Measurements from ENCODE around the gene FYCO1.

FYCO1 gene

DNA sequence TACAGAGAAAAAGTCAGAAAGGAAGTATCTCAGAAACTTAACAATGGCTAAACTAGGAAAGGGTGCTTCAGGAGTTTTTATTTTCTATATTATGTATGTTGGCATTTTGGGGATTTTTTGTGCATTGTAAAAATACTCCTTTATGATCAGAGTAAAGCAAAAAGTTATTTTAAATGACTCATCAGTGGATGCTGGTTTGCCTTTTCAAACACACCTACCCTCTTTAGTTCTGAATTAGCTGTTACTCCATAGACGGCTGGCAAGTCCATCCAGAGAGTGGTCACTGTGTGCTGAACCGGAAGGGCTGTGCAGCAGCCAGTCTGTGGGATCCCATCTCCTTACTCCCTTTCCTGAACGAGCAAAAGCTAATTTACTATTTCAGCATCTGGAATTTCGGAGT is 108.3 kb downstream of the FYCO1 start:
- no peak overlapping the region for H3K4me3 ChIP-seq (ENCODE audit: control insufficient read depth, low read depth, low read length)
- no peak for DNase-seq (ENCODE audit: low read depth)
- TF ChIP-seq CTCF (IDR thresholded peaks at IDR 0.05; ENCODE audit: control insufficient read depth, insufficient read depth, low read depth, low read length, missing control alignments), result no peak

- no peak for TF ChIP-seq CTCF (IDR thresholded peaks at IDR 0.05; ENCODE audit: control insufficient read depth, insufficient read depth, low read depth, low read length, missing control alignments)
- DNase-seq (ENCODE audit: low read depth), result no peak
- no peak within 1 kb of the TSS for H3K4me3 ChIP-seq (ENCODE audit: control insufficient read depth, low read depth, low read length)
Measured at GRCh38 chr3:45885979-45886705, 109.5 kb downstream of the FYCO1 start, which contains the start of gene CCR9. Gene CCR9 (plus strand): TSS chr3:45886543. CDS start chr3:45894934, 8,391 bp downstream.

- no peak for DNase-seq (ENCODE audit: low read depth)
- no peak overlapping the region for H3K4me3 ChIP-seq (ENCODE audit: control insufficient read depth, low read depth, low read length)
- TF ChIP-seq CTCF (IDR thresholded peaks at IDR 0.05; ENCODE audit: control insufficient read depth, insufficient read depth, low read depth, low read length, missing control alignments), result no peak
Measured at GRCh38 chr3:45884368-45885201, 111.0 kb downstream of the FYCO1 start.

DNA sequence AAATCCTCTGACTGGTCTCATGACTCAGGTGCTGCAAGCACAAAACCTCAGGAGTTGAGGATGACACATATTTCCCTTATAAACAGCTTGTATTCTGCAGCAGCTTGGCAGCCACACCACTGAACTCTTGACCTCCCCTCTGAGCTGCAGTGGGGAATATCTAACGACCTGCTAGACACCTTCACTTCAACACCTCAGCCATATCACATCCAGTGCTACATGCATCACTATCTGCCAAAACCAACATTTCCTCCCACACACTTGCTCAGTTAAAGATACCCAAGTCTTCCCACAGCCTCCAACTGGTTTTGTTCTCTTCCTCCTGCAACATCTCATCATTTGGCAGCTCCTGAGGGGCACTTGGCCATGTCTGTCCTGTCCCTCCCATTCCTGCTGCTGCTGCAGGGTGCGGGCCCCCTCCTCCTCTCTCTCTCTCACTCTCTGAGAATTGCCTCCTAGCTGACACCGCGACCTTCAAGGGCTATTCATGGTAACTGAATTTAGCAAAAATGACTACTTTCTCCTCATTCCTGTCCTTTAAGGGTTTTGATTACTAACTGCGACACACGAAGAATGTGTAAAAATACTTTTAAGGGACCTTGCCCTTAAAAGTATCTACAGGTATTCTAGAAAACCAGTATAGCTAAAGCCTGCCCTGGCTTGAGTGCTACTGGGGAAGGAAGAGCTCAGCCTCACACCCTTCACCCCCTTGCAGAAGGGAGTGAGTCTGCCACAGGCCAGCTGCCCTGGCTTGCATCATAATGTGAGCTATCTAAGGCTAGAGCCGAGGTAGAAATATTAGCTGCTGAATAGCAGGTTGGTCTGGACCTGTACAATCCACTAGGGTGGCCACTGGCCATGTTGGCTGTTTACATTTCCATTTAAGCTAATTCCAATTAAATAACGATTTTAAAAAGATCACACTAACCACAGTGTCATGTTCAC is 114.3 kb downstream of the FYCO1 start:
- DNase-seq (ENCODE audit: low read depth), result no peak
- no peak for TF ChIP-seq CTCF (IDR thresholded peaks at IDR 0.05; ENCODE audit: control insufficient read depth, insufficient read depth, low read depth, low read length, missing control alignments)
- H3K4me3 ChIP-seq (ENCODE audit: control insufficient read depth, low read depth, low read length), result no peak overlapping the region

DNA sequence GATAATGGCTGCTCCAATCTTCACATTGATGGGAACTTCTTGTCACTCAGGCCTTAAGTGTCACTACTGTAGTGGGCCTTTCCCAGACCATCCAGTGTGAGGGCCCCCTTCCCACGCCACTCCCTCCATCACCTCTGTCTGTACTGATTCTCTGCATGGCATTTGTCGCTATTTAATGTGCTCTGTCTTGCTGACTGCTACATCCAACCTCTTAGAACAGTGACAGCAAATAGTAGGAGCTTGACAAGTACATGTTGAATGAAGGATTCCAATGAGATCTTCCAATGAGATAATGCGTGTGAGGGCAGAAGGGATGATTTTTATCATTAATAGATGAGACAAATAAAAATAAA is 114.9 kb downstream of the FYCO1 start:
- no peak for TF ChIP-seq CTCF (IDR thresholded peaks at IDR 0.05; ENCODE audit: control insufficient read depth, insufficient read depth, low read depth, low read length, missing control alignments)
- H3K4me3 ChIP-seq (ENCODE audit: control insufficient read depth, low read depth, low read length), result no peak overlapping the region
- no peak for DNase-seq (ENCODE audit: low read depth)

GRCh38 chr3:45878124-45878523 is 117.5 kb downstream of the FYCO1 start:
- no peak overlapping the region for H3K4me3 ChIP-seq (ENCODE audit: control insufficient read depth, low read depth, low read length)
- no peak for DNase-seq (ENCODE audit: low read depth)
- no peak for TF ChIP-seq CTCF (IDR thresholded peaks at IDR 0.05; ENCODE audit: control insufficient read depth, insufficient read depth, low read depth, low read length, missing control alignments)

Data from AG09309 (cell line).